ENCODE data around the gene SEMA3D. TPM values are rescaled to one million over a fixed set of nuclear protein-coding genes. Genes with fewer than 3 reads are reported as not detected.

The SEMA3D gene
- not detected in 2 replicates for total RNA-seq (2014; rRNA removed; shearing (Covaris generic))

DNA sequence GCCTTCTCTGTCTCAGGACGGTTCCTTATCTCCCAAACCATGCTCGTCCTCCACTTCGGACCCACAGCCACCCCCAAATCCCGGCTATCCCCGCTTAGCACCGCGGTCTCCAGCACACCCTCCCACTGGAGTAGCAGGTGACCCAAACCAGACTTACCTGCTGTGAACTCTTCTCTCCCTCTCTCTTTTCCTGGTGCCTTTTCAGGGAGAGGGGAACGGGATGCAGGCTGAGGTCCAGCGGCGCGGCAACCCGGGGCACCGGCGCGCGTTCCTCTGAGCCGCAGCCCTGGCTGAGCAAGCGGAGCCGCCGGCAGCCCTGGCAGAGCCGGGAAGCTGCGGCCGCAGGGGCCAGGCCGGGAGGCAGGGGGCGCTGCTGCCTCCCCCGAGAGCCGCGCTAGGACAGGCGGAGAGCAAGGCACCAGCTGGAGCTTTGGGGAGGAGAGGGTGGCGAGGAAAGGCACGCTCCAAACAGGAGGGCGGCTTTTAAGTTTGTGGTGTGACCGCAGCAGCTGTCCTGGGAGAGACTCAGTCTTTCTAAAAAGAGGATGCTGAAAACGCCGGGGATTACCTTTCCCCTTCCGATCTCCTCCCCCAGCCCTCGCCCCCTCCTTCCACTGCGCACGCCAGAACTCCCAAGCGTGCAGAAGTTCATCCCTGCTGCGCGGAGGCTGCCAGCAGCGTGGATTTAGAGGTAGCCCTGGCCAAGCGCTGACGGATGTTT, at the start of gene SEMA3D:
SEMA3D (minus strand) TSS at position 536 of the 721 bp plus-strand sequence. CDS start 65,165 bp downstream, outside the sequence.
- DNase-seq (ENCODE audit: low spot score): no peak

DNA sequence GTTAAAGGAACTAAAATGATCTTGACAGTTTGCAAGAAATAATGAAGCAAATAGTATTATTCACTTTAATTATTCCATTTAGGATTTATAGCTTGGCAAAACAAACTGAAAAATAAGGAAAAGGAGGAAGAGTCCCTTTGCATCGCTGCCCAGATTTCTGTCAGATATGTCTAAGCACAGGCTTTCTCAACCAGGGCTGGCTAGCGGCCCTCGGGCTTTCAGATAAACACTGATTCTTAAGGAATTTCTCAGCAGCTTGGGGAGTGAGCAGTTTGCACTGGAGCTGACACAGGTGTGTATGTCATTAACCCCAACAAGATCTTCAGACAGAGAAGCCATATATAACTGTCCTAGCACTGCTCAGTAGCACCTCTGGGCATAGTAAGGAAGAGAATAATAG, 47.9 kb upstream of the SEMA3D start:
- no peak for DNase-seq (ENCODE audit: low spot score)

DNA sequence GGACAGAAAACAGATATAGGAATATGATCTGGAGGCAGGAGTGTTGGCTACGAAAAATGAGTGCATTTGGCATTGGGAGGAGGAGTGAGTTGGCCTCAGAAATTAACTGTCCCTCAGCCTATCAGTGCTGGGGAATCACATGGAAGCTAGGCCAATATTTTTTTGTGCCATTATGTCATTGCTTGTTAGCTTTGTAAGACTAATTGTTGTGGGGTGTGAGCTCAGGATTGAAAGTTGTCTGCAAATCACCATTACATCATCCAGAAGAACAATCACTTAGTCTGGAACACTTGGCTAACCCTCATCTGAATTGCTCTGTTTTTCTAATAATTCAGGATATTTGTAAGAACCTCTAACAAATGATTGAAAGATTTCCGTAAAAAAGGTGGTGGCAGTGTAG, 45.2 kb upstream of the SEMA3D start:
- DNase-seq (ENCODE audit: low spot score): no peak

DNA sequence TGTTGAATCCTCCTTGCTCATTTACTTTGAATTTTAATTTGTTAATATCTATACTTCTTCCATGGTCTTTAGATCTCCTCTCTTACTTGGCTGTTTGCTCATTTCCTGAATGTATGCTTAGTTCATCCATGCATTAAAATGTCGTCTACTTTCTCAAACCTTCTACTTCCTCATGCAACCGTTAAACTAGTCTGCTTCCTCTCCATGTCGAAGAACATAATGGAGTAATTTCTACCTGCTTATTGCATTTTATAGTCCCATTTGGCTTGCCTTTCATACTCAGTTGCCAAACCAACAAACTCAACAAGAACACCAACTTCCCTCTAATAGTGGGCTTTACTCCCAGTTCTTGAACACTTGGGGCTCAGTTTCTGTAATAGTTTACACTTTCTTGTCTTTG, 43.8 kb upstream of the SEMA3D start:
- no peak for DNase-seq (ENCODE audit: low spot score)

DNA sequence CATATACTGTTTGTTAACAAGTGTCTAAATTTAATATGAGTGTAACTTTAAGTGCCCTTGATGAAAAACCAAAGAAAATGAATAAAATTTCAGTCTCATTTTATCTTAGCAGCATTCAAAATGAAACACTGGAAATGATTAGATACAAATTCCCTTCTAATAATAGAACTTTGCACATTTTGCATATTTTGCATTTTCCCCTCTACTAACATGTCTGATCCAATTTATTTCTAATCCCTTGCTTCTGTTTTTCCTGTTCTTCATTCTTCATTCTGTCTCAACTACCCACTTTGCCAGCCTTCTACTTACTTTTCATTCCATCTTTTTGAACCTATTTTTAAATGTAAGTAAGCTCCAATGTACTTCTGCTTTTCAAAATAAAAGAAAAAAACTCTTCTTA, 42.7 kb upstream of the SEMA3D start:
- DNase-seq (ENCODE audit: low spot score): no peak

DNA sequence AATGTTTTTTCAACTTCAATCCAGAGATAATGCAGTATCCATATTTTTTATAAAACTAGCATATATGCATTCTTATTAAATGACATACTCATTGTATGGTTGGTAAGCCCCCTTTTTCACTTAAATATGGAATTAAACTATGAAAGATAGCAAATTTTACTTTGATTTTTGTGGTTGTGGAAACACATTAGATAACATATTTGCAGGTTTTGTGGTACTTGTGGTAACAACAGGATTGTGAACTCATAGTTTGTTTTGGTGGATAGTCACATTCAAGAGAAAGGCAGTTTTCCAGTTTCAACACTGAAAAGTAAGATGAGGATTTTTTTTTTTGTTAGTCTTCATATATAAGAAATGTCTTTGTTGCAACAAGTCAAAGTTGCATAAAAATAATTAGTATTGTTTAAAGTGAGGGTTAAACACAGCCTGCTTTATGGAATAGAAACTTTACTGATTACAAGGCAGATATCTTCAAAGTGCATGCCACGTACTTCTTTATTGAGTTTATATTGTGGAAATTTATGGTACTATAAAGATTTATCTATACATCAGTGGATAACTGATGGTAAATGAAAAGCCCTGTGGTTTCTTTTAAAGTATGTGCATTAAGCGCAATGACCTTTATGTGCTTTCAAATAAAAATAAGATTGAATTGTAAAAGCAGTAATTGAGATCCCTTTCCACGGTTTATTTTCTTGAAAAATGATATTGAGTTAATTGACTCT, 39.7 kb upstream of the SEMA3D start:
- DNase-seq (ENCODE audit: low spot score): peak; percentile 26

DNA sequence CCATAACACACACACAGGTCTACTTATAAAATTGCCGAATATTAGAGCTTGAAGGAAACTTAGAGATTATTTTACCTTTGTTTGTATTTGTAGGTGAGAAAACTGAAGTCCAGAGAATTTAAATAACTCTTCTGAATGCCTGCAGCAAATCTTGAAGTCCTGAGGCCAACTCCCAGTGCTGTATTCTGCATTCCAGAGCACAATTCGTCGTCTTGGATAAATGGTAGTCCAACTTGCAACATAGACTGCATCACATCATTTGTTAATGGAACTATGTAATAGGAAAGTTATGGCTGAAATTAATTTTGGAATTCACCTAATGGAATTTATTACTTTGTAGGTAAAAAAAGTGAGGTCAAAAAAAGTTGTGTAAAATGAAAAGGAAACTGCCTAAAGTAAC, 37.3 kb upstream of the SEMA3D start:
- no peak for DNase-seq (ENCODE audit: low spot score)

DNA sequence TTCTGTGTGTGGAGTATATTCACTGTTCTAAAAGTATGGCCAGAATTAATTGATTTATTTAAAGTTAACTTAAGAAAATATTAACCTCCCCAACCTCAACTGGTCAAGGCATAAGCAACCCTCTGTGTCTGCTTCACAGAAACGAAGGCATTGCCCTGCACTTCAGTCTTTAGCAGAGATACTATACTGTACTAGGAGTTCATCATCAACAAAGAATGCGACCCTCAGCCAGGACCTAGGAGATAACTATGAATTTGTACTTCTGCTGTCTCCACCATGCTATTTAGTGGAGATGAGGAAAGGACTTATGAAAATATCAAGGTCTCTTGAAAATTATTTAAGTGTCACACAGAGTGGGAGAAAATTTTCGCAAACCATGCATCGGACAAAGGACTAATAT, 35.7 kb upstream of the SEMA3D start:
- no peak for DNase-seq (ENCODE audit: low spot score)

DNA sequence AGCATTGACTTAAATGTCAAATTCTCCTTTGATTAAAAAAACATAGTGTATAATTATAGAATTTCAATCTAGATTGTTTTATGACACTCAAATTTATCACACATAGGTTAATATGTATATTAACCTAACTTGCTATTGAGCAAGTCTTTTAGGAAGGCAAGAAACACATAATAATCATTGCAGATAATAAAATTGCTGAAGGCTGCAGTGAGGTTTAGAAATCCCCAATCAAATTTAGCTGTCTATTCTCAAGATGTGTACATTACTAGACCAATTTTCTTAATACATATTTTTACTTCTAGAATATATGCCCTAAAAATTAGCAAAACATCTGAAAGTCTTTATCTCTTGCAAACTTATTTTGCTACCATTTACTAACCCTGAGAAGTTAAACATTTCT, 34.9 kb upstream of the SEMA3D start:
- no peak for DNase-seq (ENCODE audit: low spot score)

DNA sequence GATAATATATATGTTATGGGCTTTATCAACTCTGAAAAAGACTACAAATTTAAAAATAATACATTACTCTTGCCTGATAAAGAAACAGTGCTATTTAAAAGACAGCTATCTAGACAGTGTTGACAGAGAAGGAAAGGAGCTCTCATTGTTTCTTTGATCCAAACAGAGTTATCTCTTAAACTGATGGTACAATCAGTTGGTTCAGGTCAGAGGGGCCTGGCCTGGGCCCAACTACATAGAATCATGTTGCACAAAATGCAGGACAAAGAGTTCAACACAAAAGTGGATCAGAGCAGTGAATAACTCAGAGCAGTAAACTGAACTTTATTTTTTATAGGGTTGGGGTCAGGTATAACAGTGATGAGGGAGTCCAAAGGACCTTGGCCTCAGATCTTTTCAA, 33.8 kb upstream of the SEMA3D start:
- DNase-seq (ENCODE audit: low spot score): no peak

DNA sequence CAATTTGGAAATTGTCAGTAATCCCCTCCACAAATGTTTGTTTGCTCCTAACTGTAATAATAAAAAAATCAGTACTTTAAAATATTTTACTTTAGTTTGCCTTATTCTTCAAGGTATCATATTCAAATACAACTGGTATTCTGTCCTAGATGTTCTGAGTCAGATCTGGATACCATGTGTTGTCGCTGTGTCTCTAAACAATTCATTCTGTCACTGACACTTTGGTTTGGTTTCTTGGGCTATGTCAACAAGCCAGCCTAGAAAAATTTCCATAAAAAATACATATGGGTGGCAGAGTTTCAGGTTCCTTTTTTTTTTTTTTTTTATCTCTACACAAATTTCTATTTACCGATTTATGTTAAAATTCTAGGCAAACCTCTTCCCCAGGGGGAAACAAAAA, 33.2 kb upstream of the SEMA3D start:
- DNase-seq (ENCODE audit: low spot score): no peak

DNA sequence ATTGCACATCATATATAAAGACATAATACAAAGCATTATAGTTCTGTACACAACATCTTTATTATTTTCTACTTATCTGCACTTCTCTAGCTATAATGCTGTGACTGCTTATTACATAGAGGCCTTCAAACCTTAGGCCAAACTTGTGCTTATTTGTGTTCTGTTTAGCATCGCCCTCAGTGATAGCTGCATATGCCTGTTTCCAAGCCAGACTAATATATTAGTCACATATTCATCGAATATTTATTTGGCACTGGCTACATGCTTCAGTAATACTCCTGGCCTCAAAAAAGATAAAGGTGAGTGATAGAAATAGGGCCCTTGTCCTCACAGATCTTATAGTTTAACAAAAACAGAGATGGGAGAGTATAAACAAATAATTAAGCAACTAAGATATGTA, 30.2 kb upstream of the SEMA3D start:
- DNase-seq (ENCODE audit: low spot score): no peak

DNA sequence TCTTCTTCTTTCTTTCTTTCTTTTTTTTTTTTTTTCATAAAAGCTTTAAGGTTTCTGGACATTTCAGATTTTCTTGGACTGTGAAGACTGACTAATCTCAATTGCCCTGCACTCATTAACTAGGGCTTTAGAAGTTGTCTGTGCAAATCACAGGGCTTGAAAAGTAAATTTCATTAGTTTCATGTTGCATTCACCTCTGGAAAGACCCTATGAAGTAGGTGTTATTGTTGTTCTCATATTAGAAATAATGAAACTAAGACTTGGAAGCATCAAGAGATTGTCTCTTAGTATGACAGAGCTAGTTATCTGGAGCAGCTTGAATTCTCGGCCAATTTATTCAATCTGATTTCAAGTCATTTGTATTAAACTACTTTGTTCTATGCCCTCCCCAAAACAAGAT, 28.2 kb upstream of the SEMA3D start:
- DNase-seq (ENCODE audit: low spot score): no peak

DNA sequence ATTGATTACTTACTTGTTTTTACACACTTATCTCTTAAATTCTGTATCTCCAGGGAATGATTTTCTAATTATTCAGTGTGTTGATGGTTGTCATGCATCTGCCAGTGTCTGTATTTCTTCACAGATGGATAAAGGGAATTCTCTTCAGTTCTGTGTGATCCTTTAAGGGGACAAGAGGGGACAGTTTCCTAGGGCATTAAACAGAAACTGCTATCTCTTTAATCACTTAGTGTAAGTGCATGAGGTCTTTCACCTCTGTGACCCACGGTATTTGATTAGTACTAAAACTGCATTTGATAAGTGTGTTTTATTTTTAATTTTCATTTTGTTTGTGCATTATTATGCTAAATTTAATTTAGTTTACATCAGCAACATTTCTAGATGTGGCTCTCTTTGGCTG, 26.6 kb upstream of the SEMA3D start:
- DNase-seq (ENCODE audit: low spot score): no peak

DNA sequence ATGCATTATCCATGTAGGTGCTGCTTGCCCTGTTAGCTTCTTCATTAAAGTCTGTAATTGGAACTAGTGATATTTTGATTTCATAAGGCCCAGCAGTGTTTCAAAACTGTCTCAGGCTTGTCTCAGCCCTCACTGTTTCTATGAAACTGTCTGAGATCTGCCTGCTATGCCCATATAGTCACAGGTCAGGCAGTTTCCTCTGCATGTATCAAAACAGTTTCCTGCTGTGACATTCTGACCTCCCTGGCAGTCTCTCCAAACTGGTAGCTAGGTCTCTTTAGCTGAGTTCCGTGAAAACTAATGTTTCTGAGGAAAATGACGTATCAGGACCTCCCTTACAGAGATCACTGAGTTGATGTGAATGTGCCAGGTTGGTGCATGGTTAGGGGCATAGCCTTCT, 18.9 kb upstream of the SEMA3D start:
- DNase-seq (ENCODE audit: low spot score): no peak

DNA sequence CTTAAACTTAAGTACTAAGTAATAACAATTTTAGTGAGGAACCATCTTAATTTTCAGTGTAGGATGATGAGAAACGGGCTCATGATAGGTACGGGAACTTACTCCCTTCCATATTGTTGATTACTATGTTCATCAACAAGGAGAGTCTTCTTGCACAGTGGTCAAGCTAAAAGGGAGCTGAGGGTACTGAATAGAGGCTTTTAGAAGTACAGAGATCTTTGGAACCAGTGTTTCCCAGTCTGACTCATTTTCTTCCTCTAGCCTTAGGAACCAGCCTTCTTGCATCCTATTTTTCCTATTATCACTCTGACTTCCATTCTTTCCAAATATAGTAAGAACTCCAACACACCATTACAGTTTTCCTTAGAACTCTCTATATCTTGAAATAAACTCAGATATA, 17.6 kb upstream of the SEMA3D start:
- DNase-seq (ENCODE audit: low spot score): no peak

DNA sequence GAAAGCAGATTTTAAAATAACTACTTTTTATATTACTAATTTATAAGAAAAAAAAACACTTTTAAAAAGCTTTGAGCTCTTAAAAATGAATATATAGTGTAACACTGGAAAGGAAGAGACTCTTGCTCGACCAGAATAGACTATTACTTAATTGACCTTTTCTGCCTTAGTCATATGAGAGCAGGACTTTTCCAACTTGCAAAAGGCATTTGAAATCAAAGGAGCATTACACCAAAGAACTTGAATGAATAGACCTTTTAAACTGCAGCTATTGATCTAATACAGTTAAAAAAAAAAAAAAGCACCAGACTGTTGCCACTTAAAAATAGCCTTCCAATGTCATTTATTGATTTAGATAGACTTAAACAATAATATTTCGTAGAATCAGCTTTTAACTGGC, 17.2 kb upstream of the SEMA3D start:
- no peak for DNase-seq (ENCODE audit: low spot score)

DNA sequence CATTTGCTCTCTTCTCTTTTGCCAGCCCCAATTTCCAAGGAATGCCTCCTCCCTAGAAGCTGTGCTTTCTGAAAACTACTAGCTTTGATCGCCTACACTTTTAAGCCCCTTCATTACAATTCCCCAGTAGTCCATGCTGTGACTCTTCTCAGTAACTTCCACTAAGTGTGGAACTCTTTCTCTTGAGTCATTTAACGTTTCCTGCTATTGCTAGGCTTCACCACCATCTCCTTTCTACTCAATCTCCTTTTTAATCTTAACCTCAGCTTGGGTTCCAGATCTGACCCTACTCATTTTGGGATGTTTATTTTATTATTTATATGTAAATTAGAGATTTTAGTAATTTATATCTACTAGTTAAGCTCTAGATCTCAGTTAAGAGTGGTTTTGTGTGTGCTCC, 14.4 kb upstream of the SEMA3D start:
- DNase-seq (ENCODE audit: low spot score): no peak

DNA sequence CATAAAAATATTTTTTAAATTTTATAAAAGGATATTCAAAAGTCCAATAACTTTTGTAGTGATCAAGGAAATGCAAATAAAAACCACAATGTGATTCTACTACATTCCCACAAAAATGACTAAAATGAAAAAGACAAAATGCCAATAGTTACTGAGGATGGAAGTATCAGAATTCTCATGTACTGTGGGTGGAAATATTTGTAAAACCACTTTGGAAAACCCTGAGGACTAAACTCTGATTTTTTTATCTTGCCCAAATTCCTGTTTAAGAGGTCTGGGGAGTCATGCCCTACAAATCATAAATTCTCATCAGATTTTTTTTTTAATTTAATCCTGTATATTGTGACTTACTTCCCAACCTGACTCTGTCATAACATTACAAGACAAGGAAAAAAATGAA, 9.8 kb upstream of the SEMA3D start:
- no peak for DNase-seq (ENCODE audit: low spot score)

DNA sequence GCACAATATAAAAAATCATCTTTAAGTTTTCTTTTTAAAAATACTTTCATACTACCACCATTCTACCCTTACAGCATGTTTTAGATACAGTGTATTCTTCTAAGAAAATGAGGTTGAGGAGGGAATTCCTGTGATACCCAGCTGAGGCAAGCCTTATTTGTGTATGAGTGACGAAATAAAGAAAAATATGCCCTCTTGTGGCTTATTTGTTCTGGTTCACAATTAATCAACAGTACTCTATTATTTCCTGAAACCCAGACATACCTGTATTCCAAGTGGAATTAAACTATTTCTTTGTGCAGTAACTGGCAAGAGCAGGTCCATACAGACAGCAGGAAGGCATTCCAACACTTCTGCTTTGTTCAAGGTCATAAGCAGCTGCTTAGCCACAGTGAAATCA, 4.5 kb upstream of the SEMA3D start:
- DNase-seq (ENCODE audit: low spot score): peak; percentile 63

DNA sequence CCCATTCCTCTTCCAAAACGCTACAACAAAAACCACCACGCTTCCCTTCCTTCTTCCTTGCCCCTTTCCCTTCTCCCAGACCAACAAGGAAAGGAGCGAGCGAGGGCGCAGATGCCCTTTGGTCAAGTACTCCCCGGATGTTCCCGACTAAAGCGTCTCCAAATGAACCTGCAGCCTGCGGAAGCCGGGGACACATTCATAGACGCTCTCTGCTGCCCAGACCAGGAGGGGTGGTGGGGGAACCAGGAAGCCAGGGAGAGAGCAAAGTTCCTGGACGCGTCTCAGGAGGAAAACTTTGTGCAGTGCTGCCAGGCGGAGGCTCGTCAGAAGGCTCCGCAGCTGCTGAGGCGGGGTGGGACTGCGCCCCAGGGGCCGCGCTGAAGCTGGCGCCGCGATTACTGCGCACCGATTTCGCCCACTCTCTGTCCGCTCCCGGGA, 754 bp downstream of the SEMA3D start:
- DNase-seq (ENCODE audit: low spot score): no peak

DNA sequence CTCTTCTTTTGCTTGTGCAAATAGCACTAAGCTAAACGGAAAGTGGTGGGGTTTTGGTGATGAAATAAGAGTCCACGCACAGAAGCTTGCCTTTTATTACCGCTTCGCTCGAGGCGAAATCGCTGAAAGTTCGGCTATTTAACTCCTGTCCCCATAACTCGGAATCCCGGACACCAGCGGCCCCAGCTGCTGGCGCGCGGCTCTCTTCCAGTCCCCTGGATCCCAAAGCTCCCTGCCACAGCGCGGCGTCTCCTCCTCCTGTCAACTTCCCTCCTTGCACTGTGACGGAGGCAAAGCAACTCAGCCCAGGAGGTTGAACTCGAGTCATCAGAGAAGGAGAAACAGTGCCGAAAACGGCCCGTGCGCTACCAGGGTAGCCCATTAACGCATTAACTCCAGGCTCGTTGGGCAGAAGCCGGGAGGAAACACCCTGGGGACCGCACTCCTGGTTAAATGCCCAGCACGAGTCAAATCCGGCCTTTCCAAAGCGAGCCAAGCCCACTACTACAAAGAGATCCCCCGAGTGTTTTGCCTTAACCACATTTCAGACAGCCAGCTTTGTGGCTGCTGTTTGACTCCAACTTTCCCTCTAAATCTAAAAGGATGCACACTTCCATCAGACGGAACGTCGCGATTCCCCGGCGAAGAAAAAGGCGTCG, 1.3 kb downstream of the SEMA3D start:
- DNase-seq (ENCODE audit: low spot score): no peak
